Astrocyte (in vitro differentiated cells and primary cell): ENCODE measurements around the gene ZNF787. TPM values are rescaled to one million over a fixed set of nuclear protein-coding genes. Genes with fewer than 3 reads are reported as not detected.
"Not testable (repeated sequence)": the region's sequence is repeated elsewhere in the genome, so short reads cannot be mapped to it uniquely, and the experiment has no call there.

Experiments used
- DNase-seq: peaks from one replicate; pipeline ENCODE4 v3.0.0-alpha.2; 2010; ENCODE audit warnings: low read depth
- FAIRE-seq: peaks from 2 replicates; lab custom pipeline; 2011; peaks lifted over from hg19 to GRCh38; lab: Jason Lieb, UNC
- H2AFZ ChIP-seq: 2 replicates; pipeline ENCODE4 v1.6.0; 2012; ENCODE audit warnings: low read depth, low read length, inconsistent platforms
- H3K27ac ChIP-seq: 2 replicates; pipeline ENCODE4 v1.5.1; 2011; ENCODE audit warnings: low read depth, low read length, inconsistent platforms
- H3K27me3 ChIP-seq: 2 replicates; pipeline ENCODE4 v1.6.0; 2011; ENCODE audit warnings: low read length, inconsistent platforms; ENCODE audit not compliant: insufficient read depth
- H3K36me3 ChIP-seq: 2 replicates; pipeline ENCODE4 v1.5.1; 2011; ENCODE audit warnings: low read length, inconsistent platforms; ENCODE audit not compliant: insufficient read depth
- H3K4me1 ChIP-seq: 2 replicates; pipeline ENCODE4 v1.5.1; 2011; ENCODE audit warnings: low read length, inconsistent platforms; ENCODE audit not compliant: insufficient read depth
- H3K4me2 ChIP-seq: 2 replicates; pipeline ENCODE4 v1.6.0; 2012; ENCODE audit warnings: low read length, inconsistent platforms
- H3K4me3 ChIP-seq: 2 replicates; pipeline ENCODE4 v1.5.1; 2011; ENCODE audit warnings: low read depth, mild to moderate bottlenecking, low read length, inconsistent platforms; ENCODE audit not compliant: insufficient read depth
- H3K79me2 ChIP-seq: 2 replicates; pipeline ENCODE4 v1.6.0; 2012; ENCODE audit warnings: mild to moderate bottlenecking, low read length, inconsistent platforms; ENCODE audit not compliant: insufficient read depth
- H3K9ac ChIP-seq: 2 replicates; pipeline ENCODE4 v1.6.0; 2012; ENCODE audit warnings: mild to moderate bottlenecking, low read length, inconsistent platforms
- H3K9me3 ChIP-seq: 2 replicates; pipeline ENCODE4 v1.5.1; 2012; ENCODE audit warnings: low read depth, mild to moderate bottlenecking, low read length, inconsistent platforms; ENCODE audit not compliant: insufficient read depth
- H4K20me1 ChIP-seq: 2 replicates; pipeline ENCODE4 v1.6.0; 2012; ENCODE audit warnings: low read length, inconsistent platforms; ENCODE audit not compliant: insufficient read depth
- H3K27ac Mint-ChIP-seq: one replicate; pipeline ENCODE4 v1.8.0; 2021; ENCODE audit warnings: mild to moderate bottlenecking, mixed read lengths; ENCODE audit not compliant: unreplicated experiment
- H3K27me3 Mint-ChIP-seq: one replicate; pipeline ENCODE4 v1.8.0; 2021; ENCODE audit warnings: low read depth, mixed read lengths; ENCODE audit not compliant: unreplicated experiment
- H3K36me3 Mint-ChIP-seq: one replicate; pipeline ENCODE4 v1.8.0; 2021; ENCODE audit warnings: low read depth, mixed read lengths; ENCODE audit not compliant: unreplicated experiment
- H3K4me1 Mint-ChIP-seq: one replicate; pipeline ENCODE4 v1.8.0; 2021; ENCODE audit warnings: low read depth, mixed read lengths; ENCODE audit not compliant: unreplicated experiment
- H3K4me3 Mint-ChIP-seq: one replicate; pipeline ENCODE4 v1.8.0; 2021; ENCODE audit warnings: mild to moderate bottlenecking, moderate library complexity, mixed read lengths; ENCODE audit not compliant: unreplicated experiment
- H3K9me3 Mint-ChIP-seq: one replicate; pipeline ENCODE4 v1.8.0; 2021; ENCODE audit warnings: mild to moderate bottlenecking, mixed read lengths; ENCODE audit not compliant: unreplicated experiment
- EZH2 ChIP-seq: IDR thresholded peaks from 2 replicates; pipeline ENCODE4 v1.6.1; 2012; ENCODE audit warnings: mild to moderate bottlenecking, low read length, inconsistent platforms; ENCODE audit not compliant: insufficient read depth
- total RNA-seq: library from RNA; stranded (reverse); gene quantifications from 2 replicates; pipeline ENCODE4 v1.2.1, GENCODE V29; 2021
- TF ChIP-seq, protein P1 (sequence below): IDR thresholded peaks from 2 replicates; pipeline ENCODE4 v1.5.1; 2011; ENCODE audit warnings: low read depth, mild to moderate bottlenecking, inconsistent platforms, low read length, moderate library complexity; ENCODE audit not compliant: insufficient read depth

The ZNF787 gene
- total RNA-seq, 1 donor from 2014 or later, result 36.3 TPM

DNA sequence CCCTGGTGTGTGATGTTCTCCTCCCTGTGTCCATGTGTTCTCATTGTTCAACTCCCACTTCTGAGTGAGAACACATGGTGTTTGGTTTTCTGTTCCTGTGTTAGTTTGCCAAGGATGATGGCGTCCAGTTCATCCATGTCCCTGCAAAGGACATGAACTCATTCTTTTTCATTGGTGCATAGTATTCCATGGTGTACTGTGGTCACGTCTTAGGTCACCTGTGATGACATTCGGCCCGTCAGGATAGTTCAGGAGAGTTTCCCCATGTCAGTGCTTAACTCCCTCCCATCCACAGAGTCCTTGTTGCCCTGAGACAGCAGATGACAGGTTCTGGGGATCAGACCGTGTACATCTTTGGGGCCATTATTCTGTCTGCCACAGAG lies 28.6 kb upstream of the ZNF787 start:
- Mint-ChIP-seq H3K4me1 (peaks cover 11% of the 10 kb centered on the region), H3K9me3 (peaks cover 2% of the 10 kb centered on the region), H3K27me3 (no peaks in the 10 kb centered on the region), H3K4me3 (no peak overlapping the region), H3K36me3 (peaks cover 13% of the 10 kb centered on the region), H3K27ac (no peak overlapping the region)
- H2AFZ ChIP-seq, result no peak overlapping the region
- TF ChIP-seq, protein P1, sequence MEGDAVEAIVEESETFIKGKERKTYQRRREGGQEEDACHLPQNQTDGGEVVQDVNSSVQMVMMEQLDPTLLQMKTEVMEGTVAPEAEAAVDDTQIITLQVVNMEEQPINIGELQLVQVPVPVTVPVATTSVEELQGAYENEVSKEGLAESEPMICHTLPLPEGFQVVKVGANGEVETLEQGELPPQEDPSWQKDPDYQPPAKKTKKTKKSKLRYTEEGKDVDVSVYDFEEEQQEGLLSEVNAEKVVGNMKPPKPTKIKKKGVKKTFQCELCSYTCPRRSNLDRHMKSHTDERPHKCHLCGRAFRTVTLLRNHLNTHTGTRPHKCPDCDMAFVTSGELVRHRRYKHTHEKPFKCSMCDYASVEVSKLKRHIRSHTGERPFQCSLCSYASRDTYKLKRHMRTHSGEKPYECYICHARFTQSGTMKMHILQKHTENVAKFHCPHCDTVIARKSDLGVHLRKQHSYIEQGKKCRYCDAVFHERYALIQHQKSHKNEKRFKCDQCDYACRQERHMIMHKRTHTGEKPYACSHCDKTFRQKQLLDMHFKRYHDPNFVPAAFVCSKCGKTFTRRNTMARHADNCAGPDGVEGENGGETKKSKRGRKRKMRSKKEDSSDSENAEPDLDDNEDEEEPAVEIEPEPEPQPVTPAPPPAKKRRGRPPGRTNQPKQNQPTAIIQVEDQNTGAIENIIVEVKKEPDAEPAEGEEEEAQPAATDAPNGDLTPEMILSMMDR, result no peak
- no peak for TF ChIP-seq EZH2
- peaks cover 34% of the 10 kb centered on the region for H3K79me2 ChIP-seq
- H3K4me3 ChIP-seq, result no peak overlapping the region
- H3K36me3 ChIP-seq, result no peaks in the 10 kb centered on the region
- H3K9me3 ChIP-seq, result no peaks in the 10 kb centered on the region
- no peaks in the 10 kb centered on the region for H3K27me3 ChIP-seq
- H3K9ac ChIP-seq, result no peak overlapping the region
- DNase-seq (no peak), FAIRE-seq (no peak)
- H3K4me2 ChIP-seq, result no peak overlapping the region
- peaks cover 48% of the 10 kb centered on the region for H4K20me1 ChIP-seq
- no peak overlapping the region for H3K27ac ChIP-seq
- no peaks in the 10 kb centered on the region for H3K4me1 ChIP-seq

DNA sequence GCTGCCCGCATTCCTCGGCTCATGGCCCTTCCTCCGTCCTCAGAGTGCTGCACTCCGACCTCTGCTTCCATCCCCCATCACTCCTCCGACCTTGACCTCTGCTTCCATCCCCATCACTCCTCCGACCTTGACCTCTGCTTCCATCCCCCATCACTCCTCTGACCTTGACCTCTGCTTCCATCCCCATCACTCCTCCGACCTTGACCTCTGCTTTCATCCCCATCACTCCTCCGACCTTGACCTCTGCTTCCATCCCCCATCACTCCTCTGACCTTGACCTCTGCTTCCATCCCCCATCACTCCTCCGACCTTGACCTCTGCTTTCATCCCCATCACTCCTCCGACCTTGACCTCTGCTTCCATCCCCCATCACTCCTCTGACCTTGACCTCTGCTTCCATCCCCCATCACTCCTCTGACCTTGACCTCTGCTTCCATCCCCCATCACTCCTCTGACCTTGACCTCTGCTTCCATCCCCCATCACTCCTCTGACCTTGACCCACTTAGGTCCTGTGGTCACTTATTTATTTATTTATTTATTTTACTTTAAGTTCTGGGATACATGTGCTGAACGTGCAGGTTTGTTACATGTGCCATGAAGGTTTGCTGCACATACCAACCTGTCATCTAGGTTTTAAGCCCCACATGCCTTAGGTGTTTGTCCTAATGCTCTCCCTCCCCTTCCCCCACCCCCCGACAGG lies 28.0 kb upstream of the ZNF787 start:
- H2AFZ ChIP-seq, H3K27ac Mint-ChIP-seq, H3K9me3 Mint-ChIP-seq, H3K4me2 ChIP-seq, DNase-seq, H3K9me3 ChIP-seq, H3K4me3 Mint-ChIP-seq, H3K27me3 ChIP-seq, H3K27ac ChIP-seq, FAIRE-seq, H3K27me3 Mint-ChIP-seq, H3K9ac ChIP-seq, H3K4me3 ChIP-seq, H3K4me1 ChIP-seq, H3K36me3 ChIP-seq: not testable (repeated sequence)
- Histone ChIP-seq H4K20me1 (peaks cover 51% of the 10 kb centered on the region), H3K79me2 (peaks cover 40% of the 10 kb centered on the region)
- Mint-ChIP-seq H3K4me1 (peaks cover 11% of the 10 kb centered on the region), H3K36me3 (peaks cover 13% of the 10 kb centered on the region)

DNA sequence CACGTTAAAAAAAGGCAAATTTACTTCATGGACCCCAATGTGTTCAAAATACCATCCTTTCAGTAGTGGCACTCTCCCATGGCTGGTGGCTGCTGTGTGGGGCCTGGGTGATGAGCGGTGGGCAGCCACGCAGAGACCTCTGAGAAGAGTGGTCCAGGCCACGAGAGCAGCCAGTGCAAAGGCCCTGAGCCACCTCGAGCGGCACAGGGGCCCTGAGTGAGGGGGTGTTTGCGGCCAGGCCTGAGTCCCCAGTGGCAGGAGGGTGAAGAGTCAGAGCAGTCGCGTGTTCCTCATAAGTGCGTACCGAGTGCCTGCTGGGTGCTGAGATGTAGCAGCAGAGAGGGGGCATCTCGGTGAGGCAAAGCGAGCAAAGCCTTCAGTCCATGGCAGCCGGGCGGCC lies 27.0 kb upstream of the ZNF787 start:
- no peak for FAIRE-seq

More for the DNA sequence above, 27.0 kb upstream of the ZNF787 start:
- peaks cover 7% of the 10 kb centered on the region for H3K4me1 Mint-ChIP-seq
- H3K9me3 Mint-ChIP-seq, result peaks cover 2% of the 10 kb centered on the region
- peaks cover 42% of the 10 kb centered on the region for H4K20me1 ChIP-seq
- no peak for TF ChIP-seq EZH2
- TF ChIP-seq, protein P1, result no peak
- H3K4me2 ChIP-seq, result no peak overlapping the region
- H2AFZ ChIP-seq, result no peak overlapping the region
- no peaks in the 10 kb centered on the region for H3K9me3 ChIP-seq
- H3K27ac Mint-ChIP-seq, result no peak overlapping the region
- no peak overlapping the region for H3K4me3 ChIP-seq
- H3K36me3 ChIP-seq, result no peaks in the 10 kb centered on the region
- H3K27ac ChIP-seq, result no peak overlapping the region
- DNase-seq, result no peak
- H3K27me3 ChIP-seq, result no peaks in the 10 kb centered on the region
- H3K4me3 Mint-ChIP-seq, result no peak overlapping the region
- no peaks in the 10 kb centered on the region for H3K27me3 Mint-ChIP-seq
- no peak overlapping the region for H3K9ac ChIP-seq
- H3K36me3 Mint-ChIP-seq, result peaks cover 13% of the 10 kb centered on the region
- peaks cover 3% of the 10 kb centered on the region for H3K4me1 ChIP-seq
- H3K79me2 ChIP-seq, result peaks cover 48% of the 10 kb centered on the region
